Stimulated activated CD4-positive, alpha-beta T cell treated with anti-CD3 and anti-CD28 coated beads, Interleukin-15, amount 100 ng/mL, for 48 hours (primary cell): ENCODE results near the gene IL13.
"Not testable (repeated sequence)": the region's sequence is repeated elsewhere in the genome, so short reads cannot be mapped to it uniquely, and the experiment has no call there.

Source experiments
- DNase-seq, 2 donors: peaks; one replicate each; pipeline ENCODE4 v3.0.0-alpha.2; 2020; ENCODE audit warnings: low read depth in 2 of 2

Gene IL13

GRCh38 chr5:132657676-132658380 is at the start of gene IL13:
Gene IL13 (plus strand): TSS chr5:132658173. CDS start chr5:132658187, 14 bp downstream.
- no peak for DNase-seq

- DNase-seq = no peak
These were observed 46.0 kb upstream of the IL13 start for GRCh38 chr5:132611965-132612364.

DNA sequence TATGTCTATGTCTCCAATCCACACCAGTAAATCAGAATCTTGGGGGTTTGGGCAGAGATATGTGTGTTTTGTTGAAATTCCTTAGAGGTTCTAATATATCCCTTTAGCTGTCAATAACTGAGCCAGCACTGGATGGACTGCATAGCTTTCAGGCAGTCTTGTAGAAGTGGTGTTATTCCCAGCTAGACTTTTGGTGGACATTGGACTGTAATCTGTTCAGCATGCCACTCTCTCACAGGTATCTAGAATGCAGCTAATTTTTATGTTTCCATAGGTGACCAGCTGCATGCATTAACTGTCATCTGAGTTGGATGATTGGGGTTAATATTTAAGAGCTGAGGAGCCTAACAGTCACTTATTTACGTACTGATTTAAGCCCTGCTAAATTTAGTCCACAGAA is 45.1 kb upstream of the IL13 start:
- DNase-seq = no peak

DNA sequence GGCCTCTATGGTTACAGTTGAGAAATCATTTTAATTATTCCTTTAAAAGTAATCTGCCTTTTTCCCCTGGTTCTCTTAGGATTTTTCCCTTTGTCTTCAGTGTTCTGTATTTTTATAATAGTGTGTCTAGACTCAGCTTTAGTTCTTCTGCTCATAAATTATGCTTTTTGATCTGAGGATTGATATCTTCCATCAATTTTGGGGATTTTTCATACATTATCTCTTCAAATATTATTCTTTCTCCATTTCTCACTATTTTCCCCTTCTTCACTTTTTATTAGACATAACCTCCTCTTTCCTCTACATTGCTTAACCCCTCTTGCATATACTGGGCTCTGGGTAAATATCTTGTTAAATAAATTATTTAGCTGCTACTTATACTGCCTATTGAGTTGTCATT is 36.3 kb upstream of the IL13 start:
- DNase-seq = no peak

- no peak for DNase-seq
These were observed 35.4 kb upstream of the IL13 start for GRCh38 chr5:132622608-132623007.

- no peak for DNase-seq
These were observed 30.5 kb upstream of the IL13 start for GRCh38 chr5:132627470-132627869.

DNA sequence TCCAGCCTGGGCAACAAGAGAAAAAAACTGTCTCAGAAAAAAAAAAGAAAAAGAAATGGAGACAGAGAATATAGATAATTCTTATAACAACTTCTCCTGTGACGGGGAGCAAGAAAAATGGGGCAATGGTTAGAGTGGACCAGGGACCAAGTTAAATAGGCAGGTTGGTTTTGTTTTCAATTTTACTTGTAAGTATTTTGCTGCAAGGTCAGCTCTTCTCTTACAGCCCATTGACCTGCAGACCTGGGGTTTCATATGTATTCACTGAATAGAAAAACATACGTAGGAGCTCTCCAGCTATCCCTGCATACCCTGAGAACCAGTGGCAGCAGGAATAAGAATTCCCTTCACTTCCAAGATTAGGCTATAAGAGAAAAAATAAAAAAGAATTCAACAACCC is 29.2 kb upstream of the IL13 start:
- no peak for DNase-seq

DNA sequence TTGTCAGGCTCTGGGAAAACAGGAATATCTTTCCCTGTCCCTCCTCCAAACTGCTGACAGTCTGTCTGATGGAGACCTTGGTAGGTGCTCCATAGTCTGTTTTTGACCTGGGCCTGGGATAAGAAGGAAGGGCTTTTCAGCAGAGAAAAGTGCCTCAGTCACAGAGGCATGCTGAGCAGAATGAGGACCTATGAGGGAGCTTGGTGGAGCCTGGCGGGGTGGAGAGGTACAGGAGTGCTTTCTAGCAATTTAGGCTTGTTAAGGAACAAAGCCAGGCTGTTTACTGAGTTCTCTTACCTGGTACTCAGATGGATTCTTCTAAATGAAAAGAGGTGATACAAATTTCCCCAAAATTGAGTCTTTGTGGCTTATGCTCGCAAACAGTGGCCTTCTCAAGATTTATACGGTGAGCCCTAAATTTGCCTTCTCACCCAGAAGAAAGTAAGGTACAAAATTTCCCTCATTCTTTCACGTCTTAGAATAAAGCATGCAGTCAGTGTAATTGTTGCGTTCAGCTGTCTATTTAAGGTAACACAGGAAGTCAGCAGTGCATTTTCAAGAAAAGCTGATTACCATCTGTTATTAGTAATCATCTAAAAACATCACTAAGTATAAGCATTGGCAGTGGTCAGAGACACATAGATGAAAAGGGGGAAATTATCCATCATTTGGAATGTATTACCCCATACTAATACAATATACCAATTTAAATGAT is 28.6 kb upstream of the IL13 start:
- no peak for DNase-seq

DNA sequence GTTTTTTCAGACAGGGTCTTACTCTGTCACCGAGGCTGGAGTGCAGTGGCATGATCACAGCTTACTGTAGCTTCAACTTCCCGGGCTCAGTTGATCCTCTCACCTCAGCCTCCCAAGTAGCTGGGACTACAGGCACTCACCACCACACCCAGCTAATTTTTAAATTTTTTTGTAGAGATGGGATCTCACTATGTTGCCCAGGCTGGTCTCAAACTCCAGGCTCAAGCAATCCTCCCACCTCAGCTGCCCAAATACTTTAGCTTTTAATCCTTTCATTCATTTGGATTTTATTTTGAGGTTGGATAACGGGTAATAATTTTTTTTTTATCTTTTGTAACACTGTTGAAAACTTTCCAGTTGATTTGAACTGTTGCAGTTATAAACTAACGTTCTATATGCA is 24.4 kb upstream of the IL13 start:
- not testable (repeated sequence) for DNase-seq

DNA sequence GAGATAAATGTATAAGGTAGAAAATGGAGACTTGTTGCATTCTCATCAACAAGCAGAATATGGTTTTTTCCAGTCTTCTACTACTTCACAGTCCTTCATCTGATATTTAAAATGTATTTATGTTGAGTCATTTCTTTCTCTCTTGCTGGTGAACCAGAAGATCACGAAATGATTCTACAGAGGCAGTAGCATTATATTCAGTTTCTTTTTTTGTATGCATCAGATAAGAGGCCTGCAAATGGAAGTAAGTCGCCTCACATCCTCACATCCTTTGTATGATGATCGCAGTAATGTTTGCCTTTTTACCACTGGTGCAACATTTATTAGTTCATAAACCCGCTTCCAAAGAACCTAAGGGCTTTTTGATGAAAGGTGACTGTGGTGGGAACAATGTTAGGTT is 22.1 kb upstream of the IL13 start:
- no peak for DNase-seq

DNA sequence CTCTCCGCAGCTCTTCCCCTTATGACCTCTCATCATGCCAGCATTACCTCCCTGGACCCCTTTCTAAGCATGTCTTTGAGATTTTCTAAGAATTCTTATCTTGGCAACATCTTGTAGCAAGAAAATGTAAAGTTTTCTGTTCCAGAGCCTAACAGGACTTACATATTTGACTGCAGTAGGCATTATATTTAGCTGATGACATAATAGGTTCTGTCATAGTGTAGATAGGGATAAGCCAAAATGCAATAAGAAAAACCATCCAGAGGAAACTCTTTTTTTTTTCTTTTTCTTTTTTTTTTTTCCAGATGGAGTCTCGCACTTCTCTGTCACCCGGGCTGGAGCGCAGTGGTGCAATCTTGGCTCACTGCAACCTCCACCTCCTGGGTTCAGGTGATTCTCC is 20.7 kb upstream of the IL13 start:
- no peak for DNase-seq

DNA sequence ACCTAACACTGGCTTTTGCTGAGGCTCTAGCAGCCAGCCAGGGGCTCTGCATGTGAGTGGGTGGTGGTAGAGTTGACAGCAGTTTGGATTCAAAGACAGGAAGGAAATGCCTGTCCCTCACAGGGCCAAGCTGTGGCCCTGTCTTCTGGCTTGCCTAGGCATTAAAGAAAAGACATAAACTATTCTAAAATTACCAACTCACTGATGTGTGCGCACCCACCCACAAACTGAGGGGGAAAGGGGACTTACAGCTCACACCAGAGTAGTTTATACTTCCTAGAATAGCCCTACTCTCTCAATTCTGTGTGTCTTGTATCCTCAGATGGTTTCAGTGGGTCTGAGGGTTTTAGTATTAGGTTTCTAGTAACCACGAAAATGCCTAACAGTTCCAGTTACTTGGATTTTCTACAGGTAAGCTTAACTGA is 18.3 kb upstream of the IL13 start:
- no peak for DNase-seq

GRCh38 chr5:132640613-132641012 is 17.4 kb upstream of the IL13 start:
- no peak for DNase-seq

GRCh38 chr5:132641241-132641723 is 16.7 kb upstream of the IL13 start:
- DNase-seq = no peak

DNA sequence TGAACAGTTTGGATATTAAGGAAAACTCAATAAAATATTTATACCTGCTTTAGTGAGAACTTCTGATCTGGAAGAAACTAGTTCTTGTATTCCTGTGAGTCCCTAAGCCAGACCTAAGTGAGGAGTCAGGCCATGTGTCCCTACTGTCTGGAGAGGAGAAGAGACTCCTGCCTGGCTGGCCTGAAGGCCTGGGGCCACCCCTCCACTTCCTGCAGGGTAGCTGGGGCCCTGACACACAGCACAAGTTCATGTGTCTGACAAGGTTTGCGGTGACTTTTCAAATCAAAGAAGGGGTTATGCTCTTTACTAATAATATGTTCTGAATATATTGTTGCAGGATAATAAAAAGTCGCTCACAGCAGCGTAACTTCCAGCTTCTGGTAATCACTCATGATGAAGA is 16.1 kb upstream of the IL13 start:
- no peak for DNase-seq

DNA sequence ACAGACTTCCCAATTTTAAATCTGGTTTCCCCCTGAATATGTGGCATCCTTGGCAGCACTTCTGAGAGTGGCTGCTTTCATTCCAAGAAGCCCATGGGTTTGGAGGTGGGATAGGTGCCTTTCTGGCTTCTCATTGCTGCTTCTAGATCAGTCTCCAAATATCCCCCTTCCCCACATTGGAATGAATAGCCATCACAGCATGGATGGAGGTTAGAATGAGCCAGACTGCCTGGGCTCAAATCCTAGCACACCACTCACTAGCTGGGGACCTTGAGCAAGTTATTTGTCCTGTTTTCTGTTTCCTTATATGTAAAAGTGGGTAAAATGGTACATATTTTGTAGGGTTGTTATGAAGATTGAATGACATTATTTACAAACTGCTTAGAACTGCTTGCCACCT is 13.8 kb upstream of the IL13 start:
- DNase-seq = no peak

DNA sequence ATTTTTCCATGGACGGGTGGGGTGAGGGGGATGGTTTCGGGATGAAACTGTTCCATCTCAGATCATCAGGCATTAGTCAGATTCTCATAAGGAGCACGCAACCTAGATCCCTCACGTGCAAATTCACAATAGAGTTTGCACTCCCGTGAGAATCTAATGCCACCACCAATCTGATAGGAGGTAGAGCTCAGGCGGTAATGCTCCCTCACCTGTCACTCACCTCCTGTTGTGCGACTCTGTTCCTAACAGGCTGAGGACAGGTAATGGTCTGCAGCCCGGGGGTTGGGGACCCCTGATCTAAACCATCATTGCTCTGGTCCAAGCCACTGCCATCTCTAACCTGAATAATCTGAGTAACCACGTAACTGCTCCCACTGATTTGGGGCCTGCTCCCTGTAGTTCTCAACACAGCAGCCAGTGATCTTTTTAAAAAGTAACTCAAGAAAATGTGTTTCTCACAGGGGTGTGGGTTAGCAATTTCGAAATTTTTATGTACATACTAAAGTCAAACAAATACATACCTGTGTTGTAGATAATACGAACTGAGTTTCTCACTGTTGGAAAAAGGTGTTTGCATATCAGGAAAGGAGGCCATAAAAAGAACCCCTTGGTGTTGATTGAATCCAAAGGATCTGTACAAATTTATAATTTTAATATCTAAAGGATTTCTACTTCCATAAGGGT is 11.2 kb upstream of the IL13 start:
- no peak for DNase-seq

DNA sequence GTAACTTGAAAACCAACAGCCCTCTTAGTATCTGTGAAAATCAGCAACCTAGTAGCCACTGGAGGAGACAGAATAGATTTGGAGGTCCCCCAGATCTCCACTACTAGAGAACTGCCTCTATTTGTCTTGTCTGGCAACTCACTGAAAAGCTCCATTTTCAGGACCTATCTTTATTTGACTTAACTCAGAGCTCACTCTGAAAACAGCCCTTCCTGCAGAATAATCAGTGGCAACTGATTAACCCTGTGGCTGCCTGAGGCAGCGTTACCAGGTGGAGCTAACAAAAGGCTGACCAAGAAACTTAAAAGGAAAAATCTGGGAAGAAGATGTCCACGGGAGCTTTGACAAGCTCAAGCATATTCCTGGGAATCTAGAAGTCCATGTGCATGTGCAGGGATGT is 10.5 kb upstream of the IL13 start:
- no peak for DNase-seq

GRCh38 chr5:132648355-132648754 is 9.6 kb upstream of the IL13 start:
- no peak for DNase-seq

- DNase-seq = no peak
These were observed 6.0 kb upstream of the IL13 start for GRCh38 chr5:132651838-132652469.

- DNase-seq = no peak
These were observed 4.3 kb upstream of the IL13 start for GRCh38 chr5:132653716-132654115.
